ENCODE measurements around the gene RBMS1. TPM values are rescaled to one million over a fixed set of nuclear protein-coding genes. Genes with fewer than 3 reads are reported as not detected.

RBMS1 gene
- polyA plus RNA-seq, 1 donor from 2014 or later = 8.4 TPM

DNA sequence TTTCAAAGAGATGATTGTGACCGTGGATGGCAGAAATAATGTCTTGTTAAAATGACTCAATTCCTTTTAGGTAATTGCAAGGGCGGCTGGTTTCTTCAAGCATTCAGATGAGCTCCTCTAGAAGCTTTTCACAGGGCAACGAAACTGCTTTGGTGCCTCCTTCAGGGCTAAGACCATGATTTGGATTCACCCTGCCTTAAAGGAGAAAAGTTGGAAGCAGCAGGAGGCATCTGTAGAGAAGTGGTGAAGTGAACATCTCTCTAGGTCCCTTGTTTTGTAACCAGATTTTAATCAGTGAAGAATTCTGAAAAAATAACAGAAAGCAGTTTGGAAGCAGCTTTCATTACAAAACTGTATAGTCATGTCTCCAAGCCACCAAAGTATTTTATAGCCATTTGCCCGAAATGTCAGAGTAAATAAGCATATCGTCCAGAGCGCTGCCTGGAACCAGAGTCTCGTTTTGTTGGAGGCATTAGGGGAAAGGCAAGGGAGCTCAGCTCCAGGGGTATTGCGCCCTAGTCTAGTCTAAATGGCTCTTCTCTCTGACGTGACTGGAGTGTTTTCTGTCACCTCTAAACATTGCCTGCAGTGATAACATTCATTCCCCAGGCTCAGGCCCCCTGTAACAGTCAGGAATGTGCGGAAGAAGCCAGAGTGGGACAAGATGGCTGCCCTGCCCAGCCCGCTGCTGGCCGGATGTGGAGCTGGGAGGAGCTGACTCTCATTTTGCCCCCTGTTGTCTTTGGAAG, 235.7 kb downstream of the RBMS1 start:
- H3K27me3 ChIP-seq (ENCODE audit: insufficient read depth, low read depth, low read length) = no peaks in the 10 kb centered on the region
- H3K9ac ChIP-seq (ENCODE audit: low read length) = no peak overlapping the region
- TF ChIP-seq POLR2AphosphoS5 (IDR thresholded peaks at IDR 0.05) = no peak
- no peak overlapping the region for H2AFZ ChIP-seq (ENCODE audit: low read depth, low read length)
- no peaks in the 10 kb centered on the region for H3K9me3 ChIP-seq (ENCODE audit: low read length)
- no peaks in the 10 kb centered on the region for H3K9me2 ChIP-seq (ENCODE audit: insufficient read depth, low read length)
- H3F3A ChIP-seq (ENCODE audit: insufficient read depth, low read length, poor library complexity, severe bottlenecking) = peaks cover 5% of the 10 kb centered on the region
- H4K20me1 ChIP-seq (ENCODE audit: insufficient read depth) = no peaks in the 10 kb centered on the region
- H3K4me2 ChIP-seq (ENCODE audit: low read length) = no peak overlapping the region
- H3K79me2 ChIP-seq (replicated peaks; ENCODE audit: insufficient read depth, low read length) = no peaks in the 10 kb centered on the region
- no peak overlapping the region for H3K27ac ChIP-seq (ENCODE audit: low read length)
- no peak overlapping the region for H3K4me3 ChIP-seq (ENCODE audit: low read length)
- H3K36me3 ChIP-seq (ENCODE audit: insufficient read depth, low read length) = no peaks in the 10 kb centered on the region

DNA sequence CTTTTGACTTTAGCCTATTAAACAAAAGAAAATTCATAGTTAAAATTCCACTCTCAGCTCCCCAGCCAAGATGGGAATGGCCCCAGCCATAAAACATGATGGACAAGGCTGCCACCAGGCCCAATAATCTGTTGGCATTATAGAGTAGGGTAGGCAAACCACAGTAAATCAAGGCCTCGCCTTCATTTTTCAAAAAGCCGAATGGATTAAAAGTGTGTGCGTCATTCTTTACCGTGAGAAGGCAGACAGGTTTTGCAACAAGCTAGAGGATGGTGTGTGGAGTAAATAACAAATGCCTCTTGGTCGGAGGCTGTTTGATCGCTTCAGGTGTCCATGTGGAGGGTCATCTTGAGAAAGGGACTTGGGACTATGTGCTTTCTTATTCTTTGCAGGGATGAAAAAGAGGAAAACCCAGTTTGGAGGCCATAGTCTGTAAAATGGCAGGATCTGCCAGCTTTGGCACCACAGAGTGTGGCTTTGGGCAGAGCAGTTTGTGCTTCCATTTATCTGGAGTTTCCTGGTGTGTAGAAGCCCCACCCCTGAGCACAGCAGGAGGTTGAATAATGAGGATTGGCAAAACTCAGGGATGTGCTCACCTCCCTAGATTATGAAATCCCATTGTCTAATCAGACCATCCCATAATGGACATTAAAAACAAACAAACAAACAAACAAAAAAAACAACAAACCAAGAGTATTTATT, 236.4 kb downstream of the RBMS1 start:
- TF ChIP-seq, protein P1, sequence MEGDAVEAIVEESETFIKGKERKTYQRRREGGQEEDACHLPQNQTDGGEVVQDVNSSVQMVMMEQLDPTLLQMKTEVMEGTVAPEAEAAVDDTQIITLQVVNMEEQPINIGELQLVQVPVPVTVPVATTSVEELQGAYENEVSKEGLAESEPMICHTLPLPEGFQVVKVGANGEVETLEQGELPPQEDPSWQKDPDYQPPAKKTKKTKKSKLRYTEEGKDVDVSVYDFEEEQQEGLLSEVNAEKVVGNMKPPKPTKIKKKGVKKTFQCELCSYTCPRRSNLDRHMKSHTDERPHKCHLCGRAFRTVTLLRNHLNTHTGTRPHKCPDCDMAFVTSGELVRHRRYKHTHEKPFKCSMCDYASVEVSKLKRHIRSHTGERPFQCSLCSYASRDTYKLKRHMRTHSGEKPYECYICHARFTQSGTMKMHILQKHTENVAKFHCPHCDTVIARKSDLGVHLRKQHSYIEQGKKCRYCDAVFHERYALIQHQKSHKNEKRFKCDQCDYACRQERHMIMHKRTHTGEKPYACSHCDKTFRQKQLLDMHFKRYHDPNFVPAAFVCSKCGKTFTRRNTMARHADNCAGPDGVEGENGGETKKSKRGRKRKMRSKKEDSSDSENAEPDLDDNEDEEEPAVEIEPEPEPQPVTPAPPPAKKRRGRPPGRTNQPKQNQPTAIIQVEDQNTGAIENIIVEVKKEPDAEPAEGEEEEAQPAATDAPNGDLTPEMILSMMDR (IDR thresholded peaks at IDR 0.05; ENCODE audit: poor library complexity, severe bottlenecking) = no peak
- TF ChIP-seq, protein P2, sequence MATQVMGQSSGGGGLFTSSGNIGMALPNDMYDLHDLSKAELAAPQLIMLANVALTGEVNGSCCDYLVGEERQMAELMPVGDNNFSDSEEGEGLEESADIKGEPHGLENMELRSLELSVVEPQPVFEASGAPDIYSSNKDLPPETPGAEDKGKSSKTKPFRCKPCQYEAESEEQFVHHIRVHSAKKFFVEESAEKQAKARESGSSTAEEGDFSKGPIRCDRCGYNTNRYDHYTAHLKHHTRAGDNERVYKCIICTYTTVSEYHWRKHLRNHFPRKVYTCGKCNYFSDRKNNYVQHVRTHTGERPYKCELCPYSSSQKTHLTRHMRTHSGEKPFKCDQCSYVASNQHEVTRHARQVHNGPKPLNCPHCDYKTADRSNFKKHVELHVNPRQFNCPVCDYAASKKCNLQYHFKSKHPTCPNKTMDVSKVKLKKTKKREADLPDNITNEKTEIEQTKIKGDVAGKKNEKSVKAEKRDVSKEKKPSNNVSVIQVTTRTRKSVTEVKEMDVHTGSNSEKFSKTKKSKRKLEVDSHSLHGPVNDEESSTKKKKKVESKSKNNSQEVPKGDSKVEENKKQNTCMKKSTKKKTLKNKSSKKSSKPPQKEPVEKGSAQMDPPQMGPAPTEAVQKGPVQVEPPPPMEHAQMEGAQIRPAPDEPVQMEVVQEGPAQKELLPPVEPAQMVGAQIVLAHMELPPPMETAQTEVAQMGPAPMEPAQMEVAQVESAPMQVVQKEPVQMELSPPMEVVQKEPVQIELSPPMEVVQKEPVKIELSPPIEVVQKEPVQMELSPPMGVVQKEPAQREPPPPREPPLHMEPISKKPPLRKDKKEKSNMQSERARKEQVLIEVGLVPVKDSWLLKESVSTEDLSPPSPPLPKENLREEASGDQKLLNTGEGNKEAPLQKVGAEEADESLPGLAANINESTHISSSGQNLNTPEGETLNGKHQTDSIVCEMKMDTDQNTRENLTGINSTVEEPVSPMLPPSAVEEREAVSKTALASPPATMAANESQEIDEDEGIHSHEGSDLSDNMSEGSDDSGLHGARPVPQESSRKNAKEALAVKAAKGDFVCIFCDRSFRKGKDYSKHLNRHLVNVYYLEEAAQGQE (IDR thresholded peaks at IDR 0.05; ENCODE audit: borderline replicate concordance) = no peak
- no peak for TF ChIP-seq RAD21 (conservative IDR thresholded peaks at IDR 0.05)
- TF ChIP-seq POLR2AphosphoS5 (IDR thresholded peaks at IDR 0.05) = no peak
- no peak overlapping the region for H3K9ac ChIP-seq (ENCODE audit: low read length)
- no peak overlapping the region for H2AFZ ChIP-seq (ENCODE audit: low read depth, low read length)
- H4K20me1 ChIP-seq (ENCODE audit: insufficient read depth) = no peaks in the 10 kb centered on the region
- no peaks in the 10 kb centered on the region for H3K79me2 ChIP-seq (replicated peaks; ENCODE audit: insufficient read depth, low read length)
- H3K9me3 ChIP-seq (ENCODE audit: low read length) = no peaks in the 10 kb centered on the region
- H3K4me2 ChIP-seq (ENCODE audit: low read length) = no peak overlapping the region
- H3K27me3 ChIP-seq (ENCODE audit: insufficient read depth, low read depth, low read length) = no peaks in the 10 kb centered on the region
- H3K9me2 ChIP-seq (ENCODE audit: insufficient read depth, low read length) = no peaks in the 10 kb centered on the region
- peaks cover 5% of the 10 kb centered on the region for H3F3A ChIP-seq (ENCODE audit: insufficient read depth, low read length, poor library complexity, severe bottlenecking)
- no peak overlapping the region for H3K27ac ChIP-seq (ENCODE audit: low read length)
- no peaks in the 10 kb centered on the region for H3K36me3 ChIP-seq (ENCODE audit: insufficient read depth, low read length)
- H3K4me3 ChIP-seq (ENCODE audit: low read length) = no peak overlapping the region

DNA sequence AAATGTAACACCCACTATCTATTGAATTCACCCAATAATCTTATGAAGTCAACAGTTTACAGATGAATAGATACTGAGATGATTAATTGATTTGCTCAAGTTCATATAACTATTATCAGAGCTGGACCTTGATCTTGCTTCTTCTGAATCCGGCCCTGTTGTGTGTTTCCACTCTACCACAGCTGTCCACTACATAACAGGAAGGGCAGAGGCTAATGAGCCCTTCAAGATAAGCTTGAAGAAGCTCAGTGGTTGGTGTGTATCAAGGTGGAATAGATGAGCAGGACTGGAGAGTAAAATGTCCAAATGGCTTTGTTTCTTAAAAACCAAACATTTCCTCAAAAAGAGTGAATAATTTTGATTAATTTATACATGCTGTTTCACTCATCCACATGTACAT, 237.1 kb downstream of the RBMS1 start:
- H3F3A ChIP-seq (ENCODE audit: insufficient read depth, low read length, poor library complexity, severe bottlenecking) = peaks cover 5% of the 10 kb centered on the region
- H2AFZ ChIP-seq (ENCODE audit: low read depth, low read length) = no peak overlapping the region
- H4K20me1 ChIP-seq (ENCODE audit: insufficient read depth) = no peaks in the 10 kb centered on the region
- no peaks in the 10 kb centered on the region for H3K79me2 ChIP-seq (replicated peaks; ENCODE audit: insufficient read depth, low read length)
- no peaks in the 10 kb centered on the region for H3K9me3 ChIP-seq (ENCODE audit: low read length)
- no peak overlapping the region for H3K27ac ChIP-seq (ENCODE audit: low read length)
- no peaks in the 10 kb centered on the region for H3K9me2 ChIP-seq (ENCODE audit: insufficient read depth, low read length)
- no peaks in the 10 kb centered on the region for H3K27me3 ChIP-seq (ENCODE audit: insufficient read depth, low read depth, low read length)
- H3K36me3 ChIP-seq (ENCODE audit: insufficient read depth, low read length) = no peaks in the 10 kb centered on the region
- no peak overlapping the region for H3K9ac ChIP-seq (ENCODE audit: low read length)
- H3K4me3 ChIP-seq (ENCODE audit: low read length) = no peak overlapping the region
- no peak overlapping the region for H3K4me2 ChIP-seq (ENCODE audit: low read length)
- TF ChIP-seq POLR2AphosphoS5 (IDR thresholded peaks at IDR 0.05) = no peak
- TF ChIP-seq TAF1 (IDR thresholded peaks at IDR 0.05; ENCODE audit: low read depth) = no peak
- TF ChIP-seq MXI1 (conservative IDR thresholded peaks at IDR 0.05; ENCODE audit: poor library complexity, severe bottlenecking) = no peak
- no peak for TF ChIP-seq RAD21 (conservative IDR thresholded peaks at IDR 0.05)
- TF ChIP-seq, protein P2 (IDR thresholded peaks at IDR 0.05; ENCODE audit: borderline replicate concordance) = no peak
- TF ChIP-seq EP300 (conservative IDR thresholded peaks at IDR 0.05; ENCODE audit: poor library complexity, severe bottlenecking) = no peak
- TF ChIP-seq, protein P1 (IDR thresholded peaks at IDR 0.05; ENCODE audit: poor library complexity, severe bottlenecking) = no peak
- TF ChIP-seq SMC3 (conservative IDR thresholded peaks at IDR 0.05; ENCODE audit: poor library complexity) = no peak
- no peak for TF ChIP-seq EZH2 (IDR thresholded peaks at IDR 0.05; ENCODE audit: borderline replicate concordance, insufficient read depth, low read length, poor library complexity, severe bottlenecking)

Measured in neural cell (in vitro differentiated cells).